KMS-11 (cell line): Measurements from ENCODE around the gene PYM1.

Source experiments
- H2AFZ ChIP-seq: fragments of 200-600 bp; sonication (generic); 2 replicates; pipeline ENCODE4 v1.6.1; 2016; ENCODE audit warnings: antibody characterized with exemption, mixed run types, low read depth
- H3K27ac ChIP-seq: fragments of 200-600 bp; sonication (generic); 2 replicates; pipeline ENCODE4 v1.6.1; 2016; ENCODE audit warnings: mild to moderate bottlenecking, mixed run types
- H3K27me3 ChIP-seq: fragments of 200-600 bp; sonication (generic); 2 replicates; pipeline ENCODE4 v1.6.1; 2017; ENCODE audit warnings: mild to moderate bottlenecking, low read depth, mixed run types, moderate library complexity; ENCODE audit not compliant: insufficient read depth
- H3K36me3 ChIP-seq: fragments of 200-600 bp; sonication (generic); 2 replicates; pipeline ENCODE4 v1.6.1; 2017; ENCODE audit warnings: mild to moderate bottlenecking, mixed run types; ENCODE audit not compliant: insufficient read depth
- H3K4me1 ChIP-seq: fragments of 200-600 bp; sonication (generic); 2 replicates; pipeline ENCODE4 v1.6.1; 2016; ENCODE audit warnings: mild to moderate bottlenecking, low read depth, mixed run types; ENCODE audit not compliant: poor library complexity, severe bottlenecking
- H3K4me2 ChIP-seq: fragments of 200-600 bp; sonication (generic); 2 replicates; pipeline ENCODE4 v1.7.0; 2016; ENCODE audit warnings: mild to moderate bottlenecking, mixed run types
- H3K4me3 ChIP-seq: fragments of 200-600 bp; sonication (generic); IDR thresholded peaks from 2 replicates; pipeline ENCODE4 v1.6.1; 2017; ENCODE audit warnings: low read depth, low read length, mixed read lengths; ENCODE audit not compliant: insufficient read depth
- H3K79me2 ChIP-seq: fragments of 200-600 bp; sonication (generic); 2 replicates; pipeline ENCODE4 v1.6.1; 2016; ENCODE audit warnings: low read depth, mixed run types; ENCODE audit not compliant: insufficient read depth
- H3K9ac ChIP-seq: fragments of 200-600 bp; sonication (generic); 2 replicates; pipeline ENCODE4 v1.6.1; 2016; ENCODE audit warnings: mild to moderate bottlenecking, mixed run types
- H4K20me1 ChIP-seq: fragments of 200-600 bp; sonication (generic); 2 replicates; pipeline ENCODE4 v1.6.1; 2016; ENCODE audit warnings: mild to moderate bottlenecking, mixed run types; ENCODE audit not compliant: insufficient read depth
- TF ChIP-seq, protein P1 (sequence below): fragments of 200-600 bp; sonication (generic); conservative IDR thresholded peaks from 2 replicates; pipeline ENCODE4 v1.6.1; 2017; ENCODE audit warnings: low read depth, mild to moderate bottlenecking, antibody characterized with exemption, low read length, moderate library complexity, mixed read lengths

PYM1 gene

DNA sequence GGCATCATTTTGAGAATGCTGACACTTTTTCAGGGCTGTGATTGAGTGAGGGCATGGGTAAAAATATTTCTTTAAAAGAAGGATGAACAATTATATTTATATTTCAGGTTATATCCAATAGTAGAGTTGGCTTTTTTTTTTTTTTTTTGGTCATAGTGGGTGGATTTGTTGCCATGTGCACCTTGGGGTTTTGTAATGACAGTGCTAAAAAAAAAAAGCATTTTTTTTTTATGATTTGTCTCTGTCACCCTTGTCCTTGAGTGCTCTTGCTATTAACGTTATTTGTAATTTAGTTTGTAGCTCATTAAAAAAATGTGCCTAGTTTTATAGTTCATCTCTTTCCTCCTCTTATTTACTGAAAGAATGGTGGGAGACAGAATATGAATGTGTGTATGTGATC, 44.8 kb upstream of the PYM1 start:
- Histone ChIP-seq H4K20me1 (no peaks in the 10 kb centered on the region), H2AFZ (peak overlapping the region; percentile 68; the same call in 1 of the 2 replicates), H3K27me3 (no peaks in the 10 kb centered on the region), H3K79me2 (peaks cover 44% of the 10 kb centered on the region), H3K4me2 (peak overlapping the region; percentile 66), H3K27ac (peak overlapping the region; percentile 35; the same call in 1 of the 2 replicates), H3K4me1 (peaks cover 28% of the 10 kb centered on the region), H3K36me3 (no peaks in the 10 kb centered on the region), H3K9ac (peak overlapping the region; percentile 20; the same call in 1 of the 2 replicates), H3K4me3 (no peak overlapping the region)
- TF ChIP-seq, protein P1, sequence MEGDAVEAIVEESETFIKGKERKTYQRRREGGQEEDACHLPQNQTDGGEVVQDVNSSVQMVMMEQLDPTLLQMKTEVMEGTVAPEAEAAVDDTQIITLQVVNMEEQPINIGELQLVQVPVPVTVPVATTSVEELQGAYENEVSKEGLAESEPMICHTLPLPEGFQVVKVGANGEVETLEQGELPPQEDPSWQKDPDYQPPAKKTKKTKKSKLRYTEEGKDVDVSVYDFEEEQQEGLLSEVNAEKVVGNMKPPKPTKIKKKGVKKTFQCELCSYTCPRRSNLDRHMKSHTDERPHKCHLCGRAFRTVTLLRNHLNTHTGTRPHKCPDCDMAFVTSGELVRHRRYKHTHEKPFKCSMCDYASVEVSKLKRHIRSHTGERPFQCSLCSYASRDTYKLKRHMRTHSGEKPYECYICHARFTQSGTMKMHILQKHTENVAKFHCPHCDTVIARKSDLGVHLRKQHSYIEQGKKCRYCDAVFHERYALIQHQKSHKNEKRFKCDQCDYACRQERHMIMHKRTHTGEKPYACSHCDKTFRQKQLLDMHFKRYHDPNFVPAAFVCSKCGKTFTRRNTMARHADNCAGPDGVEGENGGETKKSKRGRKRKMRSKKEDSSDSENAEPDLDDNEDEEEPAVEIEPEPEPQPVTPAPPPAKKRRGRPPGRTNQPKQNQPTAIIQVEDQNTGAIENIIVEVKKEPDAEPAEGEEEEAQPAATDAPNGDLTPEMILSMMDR = no peak

DNA sequence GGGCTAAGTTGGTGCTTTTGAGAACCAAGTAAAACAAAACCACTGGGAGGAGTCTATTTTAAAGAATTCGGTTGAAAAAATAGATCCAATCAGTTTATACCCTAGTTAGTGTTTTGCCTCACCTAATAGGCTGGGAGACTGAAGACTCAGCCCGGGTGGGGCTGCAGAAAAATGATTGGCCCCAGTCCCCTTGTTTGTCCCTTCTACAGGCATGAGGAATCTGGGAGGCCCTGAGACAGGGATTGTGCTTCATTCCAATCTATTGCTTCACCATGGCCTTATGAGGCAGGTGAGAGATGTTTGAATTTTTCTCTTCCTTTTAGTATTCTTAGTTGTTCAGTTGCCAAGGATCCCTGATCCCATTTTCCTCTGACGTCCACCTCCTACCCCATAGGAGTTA, 44.3 kb upstream of the PYM1 start:
- H2AFZ ChIP-seq = no peak overlapping the region
- no peaks in the 10 kb centered on the region for H3K36me3 ChIP-seq
- peak overlapping the region; percentile 66; the same call in 1 of the 2 replicates for H3K4me2 ChIP-seq
- peak overlapping the region; percentile 35; the same call in 1 of the 2 replicates for H3K27ac ChIP-seq
- peaks cover 44% of the 10 kb centered on the region for H3K79me2 ChIP-seq
- H3K27me3 ChIP-seq = no peaks in the 10 kb centered on the region
- H3K4me1 ChIP-seq = peaks cover 32% of the 10 kb centered on the region
- H3K9ac ChIP-seq = no peak overlapping the region
- TF ChIP-seq, protein P1 = no peak
- H3K4me3 ChIP-seq = no peak overlapping the region
- no peaks in the 10 kb centered on the region for H4K20me1 ChIP-seq

DNA sequence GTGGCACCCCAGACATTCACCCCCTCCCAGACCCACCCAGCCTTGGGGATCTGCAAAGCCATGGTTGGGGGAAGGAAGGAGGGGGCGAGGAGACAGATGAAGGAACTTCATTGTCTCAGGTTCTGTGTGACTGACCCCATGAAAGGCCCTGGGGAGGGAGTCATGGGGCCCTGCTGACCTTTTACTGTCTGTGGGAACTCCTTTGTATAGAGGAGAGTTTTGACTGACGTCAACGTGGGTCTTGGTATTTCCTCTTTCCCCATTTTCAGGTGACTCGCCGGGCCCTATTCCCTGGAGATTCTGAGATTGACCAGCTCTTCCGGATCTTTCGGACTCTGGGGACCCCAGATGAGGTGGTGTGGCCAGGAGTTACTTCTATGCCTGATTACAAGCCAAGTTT, 43.1 kb upstream of the PYM1 start:
- Histone ChIP-seq H2AFZ (no peak overlapping the region), H3K27me3 (no peaks in the 10 kb centered on the region), H4K20me1 (no peaks in the 10 kb centered on the region), H3K4me1 (peaks cover 38% of the 10 kb centered on the region), H3K4me2 (no peak overlapping the region), H3K27ac (no peak overlapping the region), H3K4me3 (no peak overlapping the region), H3K36me3 (no peaks in the 10 kb centered on the region), H3K79me2 (peaks cover 34% of the 10 kb centered on the region), H3K9ac (no peak overlapping the region)
- TF ChIP-seq, protein P1 = no peak

DNA sequence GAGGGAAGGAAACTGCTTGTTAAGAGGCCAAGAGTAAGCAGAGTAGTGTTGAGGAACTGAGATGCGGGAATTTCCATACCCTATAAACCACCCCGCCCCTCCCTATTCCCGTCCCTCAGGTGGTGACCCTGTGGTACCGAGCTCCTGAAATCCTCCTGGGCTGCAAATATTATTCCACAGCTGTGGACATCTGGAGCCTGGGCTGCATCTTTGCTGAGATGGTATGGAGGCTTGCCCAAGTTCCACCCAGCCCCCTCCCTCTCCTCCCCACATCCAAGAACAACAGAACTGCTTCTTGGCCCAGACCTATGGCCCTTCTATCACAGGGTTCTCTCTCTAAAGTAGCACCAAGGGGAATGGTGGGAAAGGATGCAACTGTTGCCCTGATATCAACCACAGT, 41.7 kb upstream of the PYM1 start:
- Histone ChIP-seq H4K20me1 (no peaks in the 10 kb centered on the region), H3K27me3 (no peaks in the 10 kb centered on the region), H2AFZ (no peak overlapping the region), H3K4me2 (no peak overlapping the region), H3K27ac (no peak overlapping the region), H3K4me1 (peaks cover 31% of the 10 kb centered on the region), H3K79me2 (peaks cover 20% of the 10 kb centered on the region), H3K4me3 (no peak overlapping the region), H3K9ac (no peak overlapping the region), H3K36me3 (no peaks in the 10 kb centered on the region)
- TF ChIP-seq, protein P1 = no peak
